Measurements from ENCODE around the gene BARX2. TPM values are rescaled to one million over a fixed set of nuclear protein-coding genes. Genes with fewer than 3 reads are reported as not detected.

BARX2 gene
- total RNA-seq, 1 donor from 2014 or later = 0.18 TPM

GRCh38 chr11:129390303-129390821, 14.7 kb downstream of the BARX2 start:
- no peak for TF ChIP-seq CTCF (IDR thresholded peaks at IDR 0.05; ENCODE audit: unreplicated experiment)
- H3K27ac Mint-ChIP-seq (ENCODE audit: unreplicated experiment) = no peak overlapping the region

GRCh38 chr11:129391360-129391759, 15.7 kb downstream of the BARX2 start:
- Mint-ChIP-seq H3K4me1 (ENCODE audit: unreplicated experiment) (peaks cover 8% of the 10 kb centered on the region), H3K27me3 (ENCODE audit: unreplicated experiment) (no peaks in the 10 kb centered on the region), H3K27ac (ENCODE audit: unreplicated experiment) (no peak overlapping the region), H3K9me3 (ENCODE audit: unreplicated experiment) (no peaks in the 10 kb centered on the region), H3K4me3 (ENCODE audit: unreplicated experiment) (no peak overlapping the region), H3K36me3 (ENCODE audit: low read depth, unreplicated experiment) (no peaks in the 10 kb centered on the region)
- no peak for DNase-seq (ENCODE audit: low spot score)
- TF ChIP-seq CTCF (IDR thresholded peaks at IDR 0.05; ENCODE audit: unreplicated experiment) = no peak

More at GRCh38 chr11:129390303-129390821, 14.7 kb downstream of the BARX2 start:
- Mint-ChIP-seq H3K4me1 (ENCODE audit: unreplicated experiment) (peaks cover 8% of the 10 kb centered on the region), H3K4me3 (ENCODE audit: unreplicated experiment) (no peak overlapping the region), H3K36me3 (ENCODE audit: low read depth, unreplicated experiment) (no peaks in the 10 kb centered on the region), H3K27me3 (ENCODE audit: unreplicated experiment) (no peaks in the 10 kb centered on the region), H3K9me3 (ENCODE audit: unreplicated experiment) (no peaks in the 10 kb centered on the region)
- DNase-seq (ENCODE audit: low spot score) = no peak

- H3K27ac Mint-ChIP-seq (ENCODE audit: unreplicated experiment) = no peak overlapping the region
- H3K27me3 Mint-ChIP-seq (ENCODE audit: unreplicated experiment) = no peaks in the 10 kb centered on the region
- no peak for TF ChIP-seq CTCF (IDR thresholded peaks at IDR 0.05; ENCODE audit: unreplicated experiment)
- H3K9me3 Mint-ChIP-seq (ENCODE audit: unreplicated experiment) = no peaks in the 10 kb centered on the region
- no peaks in the 10 kb centered on the region for H3K36me3 Mint-ChIP-seq (ENCODE audit: low read depth, unreplicated experiment)
- no peak for DNase-seq (ENCODE audit: low spot score)
- peaks cover 7% of the 10 kb centered on the region for H3K4me1 Mint-ChIP-seq (ENCODE audit: unreplicated experiment)
- H3K4me3 Mint-ChIP-seq (ENCODE audit: unreplicated experiment) = no peak overlapping the region
Measured at GRCh38 chr11:129391821-129392220, 16.2 kb downstream of the BARX2 start.

GRCh38 chr11:129392995-129393394, 17.3 kb downstream of the BARX2 start:
- no peak overlapping the region for H3K4me3 Mint-ChIP-seq (ENCODE audit: unreplicated experiment)
- H3K4me1 Mint-ChIP-seq (ENCODE audit: unreplicated experiment) = peaks cover 2% of the 10 kb centered on the region
- no peaks in the 10 kb centered on the region for H3K27me3 Mint-ChIP-seq (ENCODE audit: unreplicated experiment)
- H3K27ac Mint-ChIP-seq (ENCODE audit: unreplicated experiment) = no peak overlapping the region
- DNase-seq (ENCODE audit: low spot score) = no peak
- peaks cover 3% of the 10 kb centered on the region for H3K36me3 Mint-ChIP-seq (ENCODE audit: low read depth, unreplicated experiment)
- no peaks in the 10 kb centered on the region for H3K9me3 Mint-ChIP-seq (ENCODE audit: unreplicated experiment)
- TF ChIP-seq CTCF (IDR thresholded peaks at IDR 0.05; ENCODE audit: unreplicated experiment) = no peak

GRCh38 chr11:129394709-129395108, 19.1 kb downstream of the BARX2 start:
- no peaks in the 10 kb centered on the region for H3K27me3 Mint-ChIP-seq (ENCODE audit: unreplicated experiment)
- no peak overlapping the region for H3K4me3 Mint-ChIP-seq (ENCODE audit: unreplicated experiment)
- H3K36me3 Mint-ChIP-seq (ENCODE audit: low read depth, unreplicated experiment) = peaks cover 3% of the 10 kb centered on the region
- no peak overlapping the region for H3K27ac Mint-ChIP-seq (ENCODE audit: unreplicated experiment)
- no peak for DNase-seq (ENCODE audit: low spot score)
- no peaks in the 10 kb centered on the region for H3K9me3 Mint-ChIP-seq (ENCODE audit: unreplicated experiment)
- TF ChIP-seq CTCF (IDR thresholded peaks at IDR 0.05; ENCODE audit: unreplicated experiment) = no peak
- peaks cover 2% of the 10 kb centered on the region for H3K4me1 Mint-ChIP-seq (ENCODE audit: unreplicated experiment)

Measured in endothelial cell (in vitro differentiated cells).